HL-60 (cell line): ENCODE results near the gene TENM4.

Experiments
- CTCF ChIP-seq: IDR thresholded peaks from one replicate; pipeline ENCODE4 v1.5.1; 2011; ENCODE audit warnings: low read length, control low read depth, inconsistent platforms; ENCODE audit not compliant: insufficient read depth
- POLR2AphosphoS5 ChIP-seq: IDR thresholded peaks from 2 replicates; pipeline ENCODE4 v1.6.1; 2012; ENCODE audit warnings: low read depth

- TF ChIP-seq CTCF = no peak
- no peak for TF ChIP-seq POLR2AphosphoS5
These were observed 191.4 kb downstream of the TENM4 start for GRCh38 chr11:79249295-79249993.
